Neural cell (in vitro differentiated cells): Measurements from ENCODE around the gene FEN1. TPM values are rescaled to one million over a fixed set of nuclear protein-coding genes. Genes with fewer than 3 reads are reported as not detected.

Experiments
- H2AFZ ChIP-seq: fragments of 200-600, 300-800 bp; sonication (generic), shearing (Covaris generic); 2 replicates; pipeline ENCODE4 v1.6.0; 2014; ENCODE audit warnings: low read depth, mild to moderate bottlenecking, antibody characterized with exemption, low read length, moderate library complexity
- H3F3A ChIP-seq: fragments of 200-600 bp; shearing (Covaris generic); 2 replicates; pipeline ENCODE4 v1.6.1; 2016; ENCODE audit warnings: mild to moderate bottlenecking, moderate library complexity, mixed read lengths, antibody characterized with exemption, low read length; ENCODE audit not compliant: insufficient read depth, poor library complexity, severe bottlenecking
- H3K27ac ChIP-seq: fragments of 200-600, 300-800 bp; sonication (generic), shearing (Covaris generic); 2 replicates; pipeline ENCODE4 v1.5.1; 2014; ENCODE audit warnings: mild to moderate bottlenecking, low read length, moderate library complexity
- H3K27me3 ChIP-seq: fragments of 300-800, 200-600 bp; sonication (generic), shearing (Covaris generic); 2 replicates; pipeline ENCODE4 v1.6.0; 2014; ENCODE audit warnings: mild to moderate bottlenecking, low read depth, low read length, moderate library complexity; ENCODE audit not compliant: insufficient read depth
- H3K36me3 ChIP-seq: fragments of 300-800, 200-600 bp; sonication (generic), shearing (Covaris generic); 2 replicates; pipeline ENCODE4 v1.5.1; 2014; ENCODE audit warnings: mild to moderate bottlenecking, antibody characterized with exemption, low read length, moderate library complexity; ENCODE audit not compliant: insufficient read depth
- H3K4me2 ChIP-seq: fragments of 300-800, 200-600 bp; sonication (generic), shearing (Covaris generic); 2 replicates; pipeline ENCODE4 v1.6.0; 2014; ENCODE audit warnings: mild to moderate bottlenecking, low read length
- H3K4me3 ChIP-seq: fragments of 300-800, 200-600 bp; sonication (generic), shearing (Covaris generic); 2 replicates; pipeline ENCODE4 v1.5.1; 2014; ENCODE audit warnings: mild to moderate bottlenecking, low read length, moderate library complexity
- H3K79me2 ChIP-seq: fragments of 200-600 bp; shearing (Covaris generic); replicated peaks from 2 replicates; pipeline ENCODE4 v1.6.0; 2014; ENCODE audit warnings: mild to moderate bottlenecking, low read length, moderate library complexity; ENCODE audit not compliant: insufficient read depth
- H3K9ac ChIP-seq: fragments of 300-800, 200-600 bp; sonication (generic), shearing (Covaris generic); 2 replicates; pipeline ENCODE4 v1.6.1; 2016; ENCODE audit warnings: mild to moderate bottlenecking, low read length, mixed read lengths
- H3K9me2 ChIP-seq: fragments of 200-600 bp; shearing (Covaris generic); 2 replicates; pipeline ENCODE4 v1.6.1; 2016; ENCODE audit warnings: mild to moderate bottlenecking, low read length, mixed read lengths; ENCODE audit not compliant: insufficient read depth
- H3K9me3 ChIP-seq: fragments of 200-600, 300-800 bp; sonication (generic), shearing (Covaris generic); 2 replicates; pipeline ENCODE4 v1.6.1; 2016; ENCODE audit warnings: mild to moderate bottlenecking, mixed run types, low read length, moderate library complexity, mixed read lengths
- H4K20me1 ChIP-seq: fragments of 200-600 bp; shearing (Covaris generic); 2 replicates; pipeline ENCODE4 v1.6.1; 2016; ENCODE audit warnings: mild to moderate bottlenecking, mixed run types; ENCODE audit not compliant: insufficient read depth
- EP300 ChIP-seq: fragments of 450-650 bp; conservative IDR thresholded peaks from 2 replicates; pipeline ENCODE4 v1.6.1; 2014; ENCODE audit warnings: antibody characterized with exemption, mild to moderate bottlenecking, moderate library complexity; ENCODE audit not compliant: poor library complexity, severe bottlenecking
- EZH2 ChIP-seq: fragments of 200-600, 300-800 bp; shearing (Covaris generic), sonication (generic); IDR thresholded peaks from 2 replicates; pipeline ENCODE4 v1.6.1; 2014; ENCODE audit warnings: antibody characterized with exemption, low read length, borderline replicate concordance, mild to moderate bottlenecking; ENCODE audit not compliant: insufficient read depth, poor library complexity, severe bottlenecking
- MXI1 ChIP-seq: fragments of 450-650 bp; conservative IDR thresholded peaks from 2 replicates; pipeline ENCODE4 v1.6.1; 2014; ENCODE audit warnings: antibody characterized with exemption, mild to moderate bottlenecking; ENCODE audit not compliant: poor library complexity, severe bottlenecking
- POLR2AphosphoS5 ChIP-seq: IDR thresholded peaks from 2 replicates; pipeline ENCODE4 v1.6.1; 2012
- RAD21 ChIP-seq: fragments of 450-650 bp; conservative IDR thresholded peaks from 2 replicates; pipeline ENCODE4 v1.6.1; 2014; ENCODE audit warnings: antibody characterized with exemption, mild to moderate bottlenecking, moderate library complexity
- SMC3 ChIP-seq: fragments of 450-650 bp; conservative IDR thresholded peaks from 2 replicates; pipeline ENCODE4 v1.6.1; 2014; ENCODE audit warnings: antibody characterized with exemption, mild to moderate bottlenecking, moderate library complexity; ENCODE audit not compliant: poor library complexity
- TAF1 ChIP-seq: IDR thresholded peaks from 2 replicates; pipeline ENCODE4 v1.6.1; 2012; ENCODE audit warnings: low read depth
- polyA plus RNA-seq: library from polyadenylated mRNA; depleted of rRNA; stranded (reverse); fragments of >200 nt; gene quantifications from 2 replicates; pipeline ENCODE4 v1.2.3, GENCODE V29; 2014
- TF ChIP-seq, protein P1 (sequence below): IDR thresholded peaks from 2 replicates; pipeline ENCODE4 v1.6.1; 2012; ENCODE audit warnings: borderline replicate concordance
- TF ChIP-seq, protein P2 (sequence below): fragments of 450-650 bp; IDR thresholded peaks from 2 replicates; pipeline ENCODE4 v1.5.1; 2014; ENCODE audit warnings: antibody characterized with exemption, mild to moderate bottlenecking, moderate library complexity; ENCODE audit not compliant: poor library complexity, severe bottlenecking

Gene FEN1
- polyA plus RNA-seq, 1 donor from 2014 or later, result 27.2 TPM

DNA sequence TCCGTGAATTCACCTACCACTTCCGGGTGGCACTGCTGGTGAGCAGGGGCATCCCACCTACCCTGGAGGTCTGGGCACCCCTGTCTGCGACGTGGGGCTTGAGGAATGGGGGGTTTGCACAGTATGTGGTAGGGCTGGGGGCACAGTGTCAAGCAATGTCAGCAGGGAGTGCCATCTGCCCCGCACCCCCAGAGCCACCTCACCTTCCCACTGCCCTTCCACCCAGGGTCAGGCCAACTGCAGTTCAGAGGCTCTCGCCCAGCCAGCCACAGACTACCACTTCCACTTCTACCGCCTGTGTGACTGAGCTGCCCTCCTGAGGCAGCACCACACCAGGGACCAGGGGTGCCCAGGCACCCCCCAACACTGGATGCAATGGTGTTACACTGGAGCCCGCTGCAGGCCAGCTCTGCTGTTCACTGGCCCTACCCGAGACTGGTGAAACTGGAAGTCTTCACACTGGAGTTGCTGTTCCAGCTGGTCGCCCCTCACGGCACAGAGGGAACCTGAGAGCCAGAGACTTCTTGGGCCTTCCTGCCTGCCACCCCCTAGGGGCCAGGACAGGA lies 6.8 kb upstream of the FEN1 start:
- no peak for TF ChIP-seq POLR2AphosphoS5
- no peak for TF ChIP-seq SMC3
- TF ChIP-seq MXI1, result no peak
- TF ChIP-seq EZH2, result no peak
- no peak for TF ChIP-seq EP300
- TF ChIP-seq, protein P1, sequence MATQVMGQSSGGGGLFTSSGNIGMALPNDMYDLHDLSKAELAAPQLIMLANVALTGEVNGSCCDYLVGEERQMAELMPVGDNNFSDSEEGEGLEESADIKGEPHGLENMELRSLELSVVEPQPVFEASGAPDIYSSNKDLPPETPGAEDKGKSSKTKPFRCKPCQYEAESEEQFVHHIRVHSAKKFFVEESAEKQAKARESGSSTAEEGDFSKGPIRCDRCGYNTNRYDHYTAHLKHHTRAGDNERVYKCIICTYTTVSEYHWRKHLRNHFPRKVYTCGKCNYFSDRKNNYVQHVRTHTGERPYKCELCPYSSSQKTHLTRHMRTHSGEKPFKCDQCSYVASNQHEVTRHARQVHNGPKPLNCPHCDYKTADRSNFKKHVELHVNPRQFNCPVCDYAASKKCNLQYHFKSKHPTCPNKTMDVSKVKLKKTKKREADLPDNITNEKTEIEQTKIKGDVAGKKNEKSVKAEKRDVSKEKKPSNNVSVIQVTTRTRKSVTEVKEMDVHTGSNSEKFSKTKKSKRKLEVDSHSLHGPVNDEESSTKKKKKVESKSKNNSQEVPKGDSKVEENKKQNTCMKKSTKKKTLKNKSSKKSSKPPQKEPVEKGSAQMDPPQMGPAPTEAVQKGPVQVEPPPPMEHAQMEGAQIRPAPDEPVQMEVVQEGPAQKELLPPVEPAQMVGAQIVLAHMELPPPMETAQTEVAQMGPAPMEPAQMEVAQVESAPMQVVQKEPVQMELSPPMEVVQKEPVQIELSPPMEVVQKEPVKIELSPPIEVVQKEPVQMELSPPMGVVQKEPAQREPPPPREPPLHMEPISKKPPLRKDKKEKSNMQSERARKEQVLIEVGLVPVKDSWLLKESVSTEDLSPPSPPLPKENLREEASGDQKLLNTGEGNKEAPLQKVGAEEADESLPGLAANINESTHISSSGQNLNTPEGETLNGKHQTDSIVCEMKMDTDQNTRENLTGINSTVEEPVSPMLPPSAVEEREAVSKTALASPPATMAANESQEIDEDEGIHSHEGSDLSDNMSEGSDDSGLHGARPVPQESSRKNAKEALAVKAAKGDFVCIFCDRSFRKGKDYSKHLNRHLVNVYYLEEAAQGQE, result no peak
- TF ChIP-seq, protein P2, sequence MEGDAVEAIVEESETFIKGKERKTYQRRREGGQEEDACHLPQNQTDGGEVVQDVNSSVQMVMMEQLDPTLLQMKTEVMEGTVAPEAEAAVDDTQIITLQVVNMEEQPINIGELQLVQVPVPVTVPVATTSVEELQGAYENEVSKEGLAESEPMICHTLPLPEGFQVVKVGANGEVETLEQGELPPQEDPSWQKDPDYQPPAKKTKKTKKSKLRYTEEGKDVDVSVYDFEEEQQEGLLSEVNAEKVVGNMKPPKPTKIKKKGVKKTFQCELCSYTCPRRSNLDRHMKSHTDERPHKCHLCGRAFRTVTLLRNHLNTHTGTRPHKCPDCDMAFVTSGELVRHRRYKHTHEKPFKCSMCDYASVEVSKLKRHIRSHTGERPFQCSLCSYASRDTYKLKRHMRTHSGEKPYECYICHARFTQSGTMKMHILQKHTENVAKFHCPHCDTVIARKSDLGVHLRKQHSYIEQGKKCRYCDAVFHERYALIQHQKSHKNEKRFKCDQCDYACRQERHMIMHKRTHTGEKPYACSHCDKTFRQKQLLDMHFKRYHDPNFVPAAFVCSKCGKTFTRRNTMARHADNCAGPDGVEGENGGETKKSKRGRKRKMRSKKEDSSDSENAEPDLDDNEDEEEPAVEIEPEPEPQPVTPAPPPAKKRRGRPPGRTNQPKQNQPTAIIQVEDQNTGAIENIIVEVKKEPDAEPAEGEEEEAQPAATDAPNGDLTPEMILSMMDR, result no peak
- TF ChIP-seq TAF1, result no peak
- TF ChIP-seq RAD21, result no peak
- no peaks in the 10 kb centered on the region for H3K27me3 ChIP-seq
- H4K20me1 ChIP-seq, result no peaks in the 10 kb centered on the region
- H2AFZ ChIP-seq, result no peak overlapping the region
- H3K79me2 ChIP-seq, result peaks cover 4% of the 10 kb centered on the region
- H3K4me2 ChIP-seq, result no peak overlapping the region
- no peaks in the 10 kb centered on the region for H3K36me3 ChIP-seq
- H3K9ac ChIP-seq, result no peak overlapping the region
- H3K9me3 ChIP-seq, result no peaks in the 10 kb centered on the region
- no peak overlapping the region for H3K4me3 ChIP-seq
- no peaks in the 10 kb centered on the region for H3K9me2 ChIP-seq
- H3K27ac ChIP-seq, result no peak overlapping the region
- no peaks in the 10 kb centered on the region for H3F3A ChIP-seq

DNA sequence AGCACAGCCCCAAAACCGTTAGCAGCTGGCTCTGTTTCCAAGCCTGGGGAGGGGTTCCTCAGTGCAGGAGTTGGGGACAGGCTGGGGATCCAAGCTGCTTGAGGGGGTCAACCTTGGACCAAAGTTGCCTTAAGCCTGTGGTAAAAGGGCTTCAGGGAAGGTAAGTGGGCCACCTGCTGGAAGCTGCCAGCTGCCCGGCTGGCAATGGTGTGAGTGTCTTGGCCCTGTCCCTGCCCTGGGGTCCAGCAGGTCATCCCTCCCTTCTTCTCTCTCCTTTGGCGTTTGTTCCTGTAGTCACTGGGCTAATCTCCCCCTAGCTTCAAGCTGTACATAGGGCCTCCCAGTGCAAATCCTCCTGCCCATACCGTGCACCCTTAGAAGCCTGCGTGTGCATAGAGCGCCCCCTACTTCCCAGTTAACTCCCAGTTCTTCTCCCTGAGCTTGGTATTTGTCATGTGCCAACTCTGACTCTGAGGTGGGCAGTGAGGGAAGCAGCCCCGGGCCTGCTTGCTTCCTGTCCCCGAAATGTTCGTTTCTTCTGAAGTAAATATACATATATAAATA lies 4.7 kb upstream of the FEN1 start:
- Histone ChIP-seq H3F3A (no peaks in the 10 kb centered on the region), H4K20me1 (no peaks in the 10 kb centered on the region), H3K4me3 (no peak overlapping the region), H3K79me2 (peaks cover 10% of the 10 kb centered on the region), H3K4me2 (no peak overlapping the region), H3K36me3 (no peaks in the 10 kb centered on the region), H3K27ac (no peak overlapping the region), H2AFZ (no peak overlapping the region), H3K9me3 (no peaks in the 10 kb centered on the region), H3K9ac (no peak overlapping the region), H3K27me3 (no peaks in the 10 kb centered on the region), H3K9me2 (no peaks in the 10 kb centered on the region)
- no peak for TF ChIP-seq MXI1
- TF ChIP-seq, protein P2, result peak; percentile 45
- TF ChIP-seq TAF1, result no peak
- TF ChIP-seq POLR2AphosphoS5, result no peak
- peak; percentile 48 for TF ChIP-seq RAD21
- TF ChIP-seq, protein P1, result no peak
- TF ChIP-seq EP300, result no peak
- no peak for TF ChIP-seq EZH2
- no peak for TF ChIP-seq SMC3
